Activated T-helper 1 cell treated with Interleukin-2 at 50 U/mL for 16 hours (primary cell): ENCODE measurements around the gene LRRC4C.

Experiments
- DNase-seq: peaks from one replicate; pipeline ENCODE4 v3.0.0-alpha.2; 2020; ENCODE audit warnings: low read depth

The LRRC4C gene

DNA sequence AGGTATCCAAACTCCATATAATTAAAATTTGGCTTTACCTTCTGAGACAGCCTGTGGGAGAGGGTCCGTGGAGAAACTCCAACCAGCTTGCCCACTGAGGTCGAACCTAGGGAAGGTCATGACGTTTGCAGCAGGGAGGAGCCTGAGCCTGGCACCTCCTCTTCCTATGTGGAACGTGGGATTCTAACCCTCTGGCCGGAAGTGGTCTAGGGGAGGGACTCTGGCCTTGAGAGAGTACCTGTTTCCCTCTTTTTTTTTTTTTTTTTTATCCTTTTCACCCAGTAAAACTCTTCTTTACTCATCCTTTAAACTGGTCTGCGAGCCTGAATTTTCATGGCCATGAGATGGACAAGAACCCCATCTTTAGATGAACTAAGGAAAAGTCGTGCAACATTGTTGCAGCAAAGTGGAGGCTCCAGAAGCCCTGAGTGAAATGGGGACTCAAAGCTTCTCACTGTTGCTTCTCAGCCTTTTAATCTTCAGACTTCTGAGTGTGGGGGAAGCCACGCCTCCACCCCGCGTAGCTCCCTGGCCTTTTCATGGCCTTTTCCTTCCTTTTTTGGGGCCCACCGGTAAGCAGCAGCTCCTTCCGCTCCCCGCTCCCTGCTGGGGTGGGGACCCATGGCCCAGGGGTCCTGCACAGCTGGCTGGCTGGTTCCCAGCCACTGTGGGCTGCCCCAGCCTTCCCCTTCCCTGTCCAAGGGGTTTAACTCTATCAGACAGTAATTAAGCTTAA, 1359.9 kb downstream of the LRRC4C start:
- no peak for DNase-seq

DNA sequence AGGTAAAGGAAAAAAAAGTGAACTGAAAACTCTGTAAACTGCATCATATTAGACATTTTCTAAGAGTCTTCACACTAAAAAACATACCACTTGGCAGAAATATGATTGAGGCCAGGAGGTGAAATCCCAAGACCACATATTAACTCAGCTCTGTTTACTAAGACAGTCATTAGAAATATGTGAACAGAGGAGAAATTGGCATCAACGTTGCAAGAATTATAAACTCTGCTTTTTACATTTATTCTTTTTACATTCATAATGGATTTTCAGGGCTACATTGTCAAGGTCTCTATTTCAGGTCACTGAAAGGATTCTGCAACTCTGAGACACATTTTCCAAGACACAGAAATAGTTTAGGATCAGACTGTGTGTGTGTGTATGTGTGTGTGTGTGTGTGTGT, 1364.0 kb downstream of the LRRC4C start:
- no peak for DNase-seq

DNA sequence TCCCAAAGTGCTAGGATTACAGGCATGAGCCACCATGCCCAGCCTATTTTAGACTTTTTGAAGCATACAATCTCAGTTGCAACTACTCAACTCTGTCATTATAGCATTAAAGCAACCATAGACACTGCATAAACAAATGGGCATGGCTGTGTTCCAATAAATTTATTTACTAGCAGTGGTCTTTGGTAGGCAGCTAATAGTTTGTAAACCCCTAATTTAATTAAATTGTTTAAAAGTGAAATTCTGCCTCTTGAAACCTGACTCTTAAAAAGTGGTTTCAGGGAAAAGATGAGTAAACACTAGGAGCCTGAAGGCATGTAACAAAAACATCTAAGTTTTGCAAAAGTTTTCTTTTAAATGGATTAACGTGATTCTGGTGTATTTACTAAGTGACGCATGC, 1364.5 kb downstream of the LRRC4C start:
- DNase-seq, result no peak

DNA sequence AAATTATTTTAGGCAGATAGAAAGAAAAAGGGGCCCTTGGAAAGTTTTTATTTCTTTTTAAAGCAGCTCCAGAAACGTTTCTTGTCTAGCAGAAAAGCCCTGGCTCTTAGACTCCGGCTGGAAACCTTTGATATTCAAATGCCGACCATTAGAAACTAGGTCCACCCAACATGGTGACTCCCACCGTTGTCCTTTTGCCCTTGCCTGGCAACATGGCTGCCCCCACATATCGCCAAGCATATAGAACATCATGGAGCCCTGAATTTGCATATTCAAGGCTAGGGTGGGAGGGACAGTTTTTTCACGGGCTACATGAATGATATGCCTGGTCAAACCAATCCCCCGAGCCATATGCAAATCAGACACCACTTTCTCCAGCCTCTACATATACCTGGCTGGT, 1379.0 kb downstream of the LRRC4C start:
- DNase-seq, result no peak
